ENCODE data around the gene EFCAB14. TPM values are rescaled to one million over a fixed set of nuclear protein-coding genes. Genes with fewer than 3 reads are reported as not detected.
A peak's percentile ranks its signal among the peaks of the same experiment; 100 is the strongest.

Gene EFCAB14
- total and polyA plus RNA-seq, 9 of the 15 experiments (the other 6 are each of a cell fraction or from before 2014, with no cell fraction given): 7.3 to 49.0 (median 37.3) TPM

DNA sequence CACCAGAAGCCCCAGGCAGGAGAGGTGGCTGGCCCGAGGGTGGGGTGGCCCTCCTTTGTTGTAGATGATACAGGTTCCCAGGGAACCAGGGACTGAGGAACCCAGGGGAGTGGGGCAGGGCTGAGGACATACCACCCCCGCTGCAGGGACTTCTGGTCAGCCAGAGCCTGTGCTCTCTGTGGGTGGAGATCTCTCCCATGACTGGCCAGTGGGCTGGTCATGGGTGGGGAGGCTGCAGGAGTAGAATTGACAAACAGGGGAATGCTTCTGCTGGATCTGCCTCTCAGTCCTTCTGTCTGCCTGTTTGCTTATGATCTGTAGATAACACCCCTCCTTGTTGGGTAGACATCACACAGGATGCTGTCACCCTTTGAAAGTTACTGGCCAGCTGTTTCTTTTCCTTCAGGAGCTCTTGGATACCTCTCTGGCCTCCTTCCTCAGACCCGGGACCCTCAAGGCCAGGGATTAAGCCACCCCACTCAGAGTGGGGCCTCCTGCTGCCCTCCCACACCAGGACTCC, 2.8 kb upstream of the EFCAB14 start (continued):
- TF ChIP-seq, protein P1, sequence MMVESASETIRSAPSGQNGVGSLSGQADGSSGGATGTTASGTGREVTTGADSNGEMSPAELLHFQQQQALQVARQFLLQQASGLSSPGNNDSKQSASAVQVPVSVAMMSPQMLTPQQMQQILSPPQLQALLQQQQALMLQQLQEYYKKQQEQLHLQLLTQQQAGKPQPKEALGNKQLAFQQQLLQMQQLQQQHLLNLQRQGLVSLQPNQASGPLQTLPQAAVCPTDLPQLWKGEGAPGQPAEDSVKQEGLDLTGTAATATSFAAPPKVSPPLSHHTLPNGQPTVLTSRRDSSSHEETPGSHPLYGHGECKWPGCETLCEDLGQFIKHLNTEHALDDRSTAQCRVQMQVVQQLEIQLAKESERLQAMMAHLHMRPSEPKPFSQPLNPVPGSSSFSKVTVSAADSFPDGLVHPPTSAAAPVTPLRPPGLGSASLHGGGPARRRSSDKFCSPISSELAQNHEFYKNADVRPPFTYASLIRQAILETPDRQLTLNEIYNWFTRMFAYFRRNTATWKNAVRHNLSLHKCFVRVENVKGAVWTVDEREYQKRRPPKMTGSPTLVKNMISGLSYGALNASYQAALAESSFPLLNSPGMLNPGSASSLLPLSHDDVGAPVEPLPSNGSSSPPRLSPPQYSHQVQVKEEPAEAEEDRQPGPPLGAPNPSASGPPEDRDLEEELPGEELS (CRISPR knock-in tag; IDR thresholded peaks at IDR 0.05; ENCODE audit: borderline replicate concordance): no peak
- TF ChIP-seq ZNF384 (IDR thresholded peaks at IDR 0.05; ENCODE audit: low read depth, low read length) (no peak), CBX3 (IDR thresholded peaks at IDR 0.05; ENCODE audit: borderline replicate concordance in 1 of 2, low read length in 2 of 2) (no peak), GATAD2B (IDR thresholded peaks at IDR 0.05; ENCODE audit: borderline replicate concordance) (no peak), CREBBP (IDR thresholded peaks at IDR 0.05; ENCODE audit: low read depth, low read length) (no peak), SMARCA5 (IDR thresholded peaks at IDR 0.05) (no peak), MAFF (IDR thresholded peaks at IDR 0.05; ENCODE audit: low read length) (no peak), ZBTB8A (IDR thresholded peaks at IDR 0.05; ENCODE audit: partially characterized antibody) (no peak), ZNF408 (CRISPR knock-in tag; IDR thresholded peaks at IDR 0.05; ENCODE audit: low read depth) (no peak), ZNF253 (CRISPR knock-in tag; conservative IDR thresholded peaks at IDR 0.05) (no peak), POLR3G (IDR thresholded peaks at IDR 0.05; ENCODE audit: extremely low read depth, insufficient read length, insufficient replicate concordance) (no peak), CC2D1A (IDR thresholded peaks at IDR 0.05) (no peak), NCOA1 (IDR thresholded peaks at IDR 0.05; ENCODE audit: low read depth) (no peak), EHMT2 (IDR thresholded peaks at IDR 0.05) (0 out of 2 replicates have a peak, but pooled peaks have one; percentile 20), RHOXF2B (CRISPR knock-in tag; conservative IDR thresholded peaks at IDR 0.05) (no peak), SMAD4 (CRISPR knock-in tag; conservative IDR thresholded peaks at IDR 0.05) (no peak), RBM34 (IDR thresholded peaks at IDR 0.05; ENCODE audit: borderline replicate concordance, insufficient read depth, low read length) (no peak), ZNF12 (CRISPR knock-in tag; IDR thresholded peaks at IDR 0.05) (no peak), U2AF1 (optimal IDR thresholded peaks at IDR 0.05; ENCODE audit: low read depth, low read length) (no peak), JUN (IDR thresholded peaks at IDR 0.05; ENCODE audit: borderline replicate concordance, low read depth, low read length) (no peak), JUN (CRISPR knock-in tag; IDR thresholded peaks at IDR 0.05; ENCODE audit: borderline replicate concordance) (no peak), ARHGAP35 (IDR thresholded peaks at IDR 0.05; ENCODE audit: partially characterized antibody) (no peak), TAF1 (IDR thresholded peaks at IDR 0.05; ENCODE audit: control insufficient read depth, extremely low read depth, insufficient read depth, low read length, severe bottlenecking) (no peak), TFAM (CRISPR knock-in tag; conservative IDR thresholded peaks at IDR 0.05) (no peak), GATA2 (CRISPR knock-in tag; IDR thresholded peaks at IDR 0.05) (peak; percentile 62; the same call in 1 of the 2 replicates), FOXA3 (CRISPR knock-in tag; conservative IDR thresholded peaks at IDR 0.05 in 1 of 2, IDR thresholded peaks at IDR 0.05 in 1 of 2) (peak; percentile 93 to 99), TAF15 (IDR thresholded peaks at IDR 0.05; ENCODE audit: low read depth, low read length) (no peak)
- TF ChIP-seq, protein P2, sequence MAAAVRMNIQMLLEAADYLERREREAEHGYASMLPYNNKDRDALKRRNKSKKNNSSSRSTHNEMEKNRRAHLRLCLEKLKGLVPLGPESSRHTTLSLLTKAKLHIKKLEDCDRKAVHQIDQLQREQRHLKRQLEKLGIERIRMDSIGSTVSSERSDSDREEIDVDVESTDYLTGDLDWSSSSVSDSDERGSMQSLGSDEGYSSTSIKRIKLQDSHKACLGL (CRISPR knock-in tag; IDR thresholded peaks at IDR 0.05; ENCODE audit: borderline replicate concordance, poor library complexity, severe bottlenecking): no peak
- TF ChIP-seq, protein P3, sequence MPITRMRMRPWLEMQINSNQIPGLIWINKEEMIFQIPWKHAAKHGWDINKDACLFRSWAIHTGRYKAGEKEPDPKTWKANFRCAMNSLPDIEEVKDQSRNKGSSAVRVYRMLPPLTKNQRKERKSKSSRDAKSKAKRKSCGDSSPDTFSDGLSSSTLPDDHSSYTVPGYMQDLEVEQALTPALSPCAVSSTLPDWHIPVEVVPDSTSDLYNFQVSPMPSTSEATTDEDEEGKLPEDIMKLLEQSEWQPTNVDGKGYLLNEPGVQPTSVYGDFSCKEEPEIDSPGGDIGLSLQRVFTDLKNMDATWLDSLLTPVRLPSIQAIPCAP (CRISPR knock-in tag; IDR thresholded peaks at IDR 0.05; ENCODE audit: borderline replicate concordance): no peak

All from K562 (cell line).